Gastrocnemius medialis (tissue), 4 donors: ENCODE data around the gene ADNP.

Experiments
- POLR2A ChIP-seq, 2 donors: fragments of 450-650 bp; IDR thresholded peaks; one replicate each; pipeline ENCODE4 v1.6.1; 2017; ENCODE audit warnings: antibody characterized with exemption in 2 of 2, mild to moderate bottlenecking in 2 of 2, moderate library complexity in 2 of 2
- TF ChIP-seq, protein P1 (sequence below), 5 experiments: fragments of 450-650 bp in 3 of 5; fragments of 200-600 bp in 2 of 5; sonication (generic) in 2 of 5; IDR thresholded peaks in 4 of 5; conservative IDR thresholded peaks in 1 of 5; 1 replicate in 4 of 5; 2 replicates in 1 of 5; pipeline ENCODE4 v1.5.1; 2016 to 2019; ENCODE audit warnings: antibody characterized with exemption in 5 of 5, mild to moderate bottlenecking in 3 of 5, moderate library complexity in 3 of 5

DNA sequence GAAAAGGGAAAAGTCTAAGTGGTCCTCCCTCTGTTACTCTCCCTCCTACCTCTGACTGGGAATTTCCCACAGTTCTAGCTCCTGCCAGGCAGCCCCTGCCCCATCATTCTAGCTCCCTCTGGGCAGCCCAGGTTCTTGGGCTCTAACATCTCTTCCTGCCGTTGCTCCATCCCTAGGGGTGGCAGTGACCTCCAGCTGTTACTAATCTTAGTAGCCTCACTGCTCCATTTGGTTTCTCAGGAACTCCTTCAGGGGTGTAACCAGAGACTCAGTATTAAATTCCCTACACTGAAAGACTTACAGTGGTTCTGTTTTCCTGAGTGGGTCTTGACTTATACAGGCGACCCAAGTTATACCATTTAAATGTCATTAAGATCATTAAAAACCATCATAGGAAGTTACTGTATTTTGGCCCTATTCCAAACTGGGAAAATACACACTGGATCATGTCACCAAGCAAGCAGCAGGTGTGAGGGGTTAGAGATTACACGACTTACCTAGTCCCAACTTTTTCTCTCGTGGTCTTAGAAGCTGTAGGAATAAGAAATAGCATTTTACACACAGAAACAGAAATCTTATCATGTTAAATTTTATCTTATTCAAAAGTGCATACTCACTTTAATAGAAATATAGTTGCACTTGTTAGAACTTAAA lies 17.0 kb upstream of the ADNP start:
- TF ChIP-seq, protein P1, sequence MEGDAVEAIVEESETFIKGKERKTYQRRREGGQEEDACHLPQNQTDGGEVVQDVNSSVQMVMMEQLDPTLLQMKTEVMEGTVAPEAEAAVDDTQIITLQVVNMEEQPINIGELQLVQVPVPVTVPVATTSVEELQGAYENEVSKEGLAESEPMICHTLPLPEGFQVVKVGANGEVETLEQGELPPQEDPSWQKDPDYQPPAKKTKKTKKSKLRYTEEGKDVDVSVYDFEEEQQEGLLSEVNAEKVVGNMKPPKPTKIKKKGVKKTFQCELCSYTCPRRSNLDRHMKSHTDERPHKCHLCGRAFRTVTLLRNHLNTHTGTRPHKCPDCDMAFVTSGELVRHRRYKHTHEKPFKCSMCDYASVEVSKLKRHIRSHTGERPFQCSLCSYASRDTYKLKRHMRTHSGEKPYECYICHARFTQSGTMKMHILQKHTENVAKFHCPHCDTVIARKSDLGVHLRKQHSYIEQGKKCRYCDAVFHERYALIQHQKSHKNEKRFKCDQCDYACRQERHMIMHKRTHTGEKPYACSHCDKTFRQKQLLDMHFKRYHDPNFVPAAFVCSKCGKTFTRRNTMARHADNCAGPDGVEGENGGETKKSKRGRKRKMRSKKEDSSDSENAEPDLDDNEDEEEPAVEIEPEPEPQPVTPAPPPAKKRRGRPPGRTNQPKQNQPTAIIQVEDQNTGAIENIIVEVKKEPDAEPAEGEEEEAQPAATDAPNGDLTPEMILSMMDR (IDR thresholded peaks at IDR 0.05 in 4 of 5, conservative IDR thresholded peaks at IDR 0.05 in 1 of 5): no peak
- no peak for TF ChIP-seq POLR2A (IDR thresholded peaks at IDR 0.05)
